GM18861 (cell line): ENCODE data around the gene ASPSCR1.

ENCODE experiments used
- ATAC-seq: cut with Tn5 transposase; IDR thresholded peaks from one replicate; pipeline ENCODE4 v1.9.1; 2021; ENCODE audit not compliant: unreplicated experiment

The ASPSCR1 gene

GRCh38 chr17:82021107-82021899, 43.9 kb downstream of the ASPSCR1 start:
- ATAC-seq = no peak

GRCh38 chr17:82021900-82022309, 44.5 kb downstream of the ASPSCR1 start:
- no peak for ATAC-seq

GRCh38 chr17:82022310-82022980, 45.0 kb downstream of the ASPSCR1 start, which contains the start of gene CENPX:
Gene CENPX (minus strand): TSS chr17:82022878. CDS start chr17:82022861, 17 bp downstream.
- peak; percentile 16 for ATAC-seq

GRCh38 chr17:82022981-82023446, 45.6 kb downstream of the ASPSCR1 start, which contains the start of gene LRRC45:
Gene LRRC45 (plus strand): TSS chr17:82023305. CDS start chr17:82023644, 339 bp downstream.
- ATAC-seq = peak; percentile 71

- ATAC-seq = peak; percentile 7
These were observed 46.2 kb downstream of the ASPSCR1 start for GRCh38 chr17:82023447-82024241.

- ATAC-seq = no peak
These were observed 47.4 kb downstream of the ASPSCR1 start for GRCh38 chr17:82024859-82025258.

- no peak for ATAC-seq
These were observed 48.1 kb downstream of the ASPSCR1 start for GRCh38 chr17:82025401-82026107.

GRCh38 chr17:82028246-82028645, 50.8 kb downstream of the ASPSCR1 start:
- no peak for ATAC-seq

- ATAC-seq = no peak
These were observed 51.5 kb downstream of the ASPSCR1 start for GRCh38 chr17:82028966-82029365.

GRCh38 chr17:82029391-82029790, 52.0 kb downstream of the ASPSCR1 start:
- ATAC-seq = no peak

GRCh38 chr17:82029990-82030469, 52.6 kb downstream of the ASPSCR1 start:
- no peak for ATAC-seq

- ATAC-seq = peak; percentile 38
These were observed 53.3 kb downstream of the ASPSCR1 start for GRCh38 chr17:82030470-82031302.

- no peak for ATAC-seq
These were observed 54.0 kb downstream of the ASPSCR1 start, which contains the start of gene RAC3 for GRCh38 chr17:82031303-82031884. Gene RAC3 (plus strand): TSS chr17:82031678. CDS start chr17:82031762, 84 bp downstream.

GRCh38 chr17:82031885-82032627, 54.6 kb downstream of the ASPSCR1 start:
- ATAC-seq = no peak

- no peak for ATAC-seq
These were observed 56.1 kb downstream of the ASPSCR1 start for GRCh38 chr17:82033359-82034085.

- ATAC-seq = no peak
These were observed 57.1 kb downstream of the ASPSCR1 start for GRCh38 chr17:82034371-82035011.

- ATAC-seq = no peak
These were observed 58.1 kb downstream of the ASPSCR1 start for GRCh38 chr17:82035488-82035887.
